SK-N-SH (cell line): ENCODE measurements around the gene EFHC1.

Experiments used
- CTCF ChIP-seq: fragments of 200-600 bp; sonication (generic); IDR thresholded peaks from 2 replicates; pipeline ENCODE4 v1.6.1; 2017; ENCODE audit warnings: antibody characterized with exemption, mild to moderate bottlenecking, moderate library complexity
- MAX ChIP-seq: IDR thresholded peaks from 2 replicates; pipeline ENCODE4 v1.4.0; 2012; ENCODE audit warnings: low read depth
- NRF1 ChIP-seq: IDR thresholded peaks from 2 replicates; pipeline ENCODE4 v1.6.1; 2012; ENCODE audit warnings: low read depth, mild to moderate bottlenecking, low read length
- RCOR1 ChIP-seq: fragments of 150-350 bp; IDR thresholded peaks from 2 replicates; pipeline ENCODE4 v1.6.1; 2017; ENCODE audit warnings: antibody characterized with exemption, low read length
- RXRA ChIP-seq: IDR thresholded peaks from 2 replicates; pipeline ENCODE4 v1.4.0; 2012; ENCODE audit warnings: low read depth, mild to moderate bottlenecking, borderline replicate concordance
- SMC3 ChIP-seq: IDR thresholded peaks from 2 replicates; pipeline ENCODE4 v1.6.1; 2012; ENCODE audit warnings: low read depth, low read length, improper control_type of control experiment
- TAF1 ChIP-seq: IDR thresholded peaks from 2 replicates; pipeline ENCODE4 v1.6.1; 2012; ENCODE audit warnings: low read depth, mild to moderate bottlenecking, low read length, moderate library complexity, borderline replicate concordance
- TEAD4 ChIP-seq: IDR thresholded peaks from 2 replicates; pipeline ENCODE4 v1.4.0; 2012; ENCODE audit warnings: mild to moderate bottlenecking, borderline replicate concordance; ENCODE audit not compliant: insufficient read depth
- ZBTB33 ChIP-seq: IDR thresholded peaks from 2 replicates; pipeline ENCODE4 v1.4.0; 2012; ENCODE audit warnings: low read depth, borderline replicate concordance

GRCh38 chr6:52511572-52512151, 91.5 kb downstream of the EFHC1 start:
- TF ChIP-seq CTCF, result no peak
- no peak for TF ChIP-seq SMC3
- no peak for TF ChIP-seq RXRA
- no peak for TF ChIP-seq TEAD4
- TF ChIP-seq NRF1, result no peak
- TF ChIP-seq ZBTB33, result no peak
- TF ChIP-seq MAX, result no peak
- TF ChIP-seq RCOR1, result no peak
- no peak for TF ChIP-seq TAF1
